Esophagus squamous epithelium (tissue), 5 donors: Measurements from ENCODE around the gene SEMA4B. TPM values are rescaled to one million over a fixed set of nuclear protein-coding genes. Genes with fewer than 3 reads are reported as not detected.

Source experiments
- DNase-seq: peaks from one replicate; lab custom pipeline; 2025; lab: John Stamatoyannopoulos, UW
- H3K27ac ChIP-seq, 4 donors: fragments of 200-600 bp; sonication (generic); one replicate each; pipeline ENCODE4 v1.5.1; 2016 to 2019; ENCODE audit warnings: mild to moderate bottlenecking in 1 of 4
- H3K27me3 ChIP-seq, 4 donors: fragments of 200-600 bp; sonication (generic); 1 replicate in 3 of 4; 2 replicates in 1 of 4; pipeline versions ENCODE4 v1.5.1 to v1.6.0; 2017 to 2021; ENCODE audit warnings: antibody characterized with exemption in 1 of 4
- H3K36me3 ChIP-seq, 3 donors: fragments of 200-600 bp; sonication (generic); one replicate each; pipeline ENCODE4 v1.5.1; 2016 to 2019
- H3K4me1 ChIP-seq, 3 donors: fragments of 200-600 bp; sonication (generic); one replicate each; pipeline ENCODE4 v1.5.1; 2017 to 2019
- H3K4me3 ChIP-seq, 4 donors: fragments of 200-600 bp; sonication (generic); 1 replicate in 3 of 4; 2 replicates in 1 of 4; pipeline ENCODE4 v1.5.1; 2016 to 2019; ENCODE audit warnings: mild to moderate bottlenecking in 2 of 4, moderate library complexity in 1 of 4
- H3K9me3 ChIP-seq, 3 donors: fragments of 200-600 bp; sonication (generic); one replicate each; pipeline ENCODE4 v1.5.1; 2016 to 2019
- POLR2A ChIP-seq, 4 donors: fragments of 450-650 bp; IDR thresholded peaks; one replicate each; pipeline ENCODE4 v1.6.1; 2017; ENCODE audit warnings: antibody characterized with exemption in 4 of 4, mild to moderate bottlenecking in 4 of 4, moderate library complexity in 3 of 4
- WGBS, 2 donors: methylation state at CpG; one replicate each; pipeline ENCODE4 v1.1.5; 2018; 5-methylcytosine and 5-hydroxymethylcytosine counted together
- intact Hi-C: fragments of 100-400 bp; cut with DNase I; formaldehyde crosslinking; loops from one replicate; pipeline ENCODE4 v1.15.0; 2022
- total RNA-seq, 4 donors: library from RNA; depleted of rRNA; stranded (reverse); fragments of >200 nt; gene quantifications; one replicate each; pipeline ENCODE4 v1.1.0, GENCODE V29; 2016
- TF ChIP-seq, protein P1 (sequence below), 6 experiments: fragments of 450-650 bp in 4 of 6; fragments of 200-600 bp in 2 of 6; sonication (generic) in 2 of 6; IDR thresholded peaks; one replicate each; pipeline ENCODE4 v1.5.1; 2016 to 2019; ENCODE audit warnings: antibody characterized with exemption in 6 of 6, mild to moderate bottlenecking in 4 of 6, moderate library complexity in 4 of 6
- donor health status: DM: yes; HTN: yes; CAD: no.

The SEMA4B gene
- total RNA-seq, 4 donors from 2014 or later: 87.9 to 209 (median 136) TPM

DNA sequence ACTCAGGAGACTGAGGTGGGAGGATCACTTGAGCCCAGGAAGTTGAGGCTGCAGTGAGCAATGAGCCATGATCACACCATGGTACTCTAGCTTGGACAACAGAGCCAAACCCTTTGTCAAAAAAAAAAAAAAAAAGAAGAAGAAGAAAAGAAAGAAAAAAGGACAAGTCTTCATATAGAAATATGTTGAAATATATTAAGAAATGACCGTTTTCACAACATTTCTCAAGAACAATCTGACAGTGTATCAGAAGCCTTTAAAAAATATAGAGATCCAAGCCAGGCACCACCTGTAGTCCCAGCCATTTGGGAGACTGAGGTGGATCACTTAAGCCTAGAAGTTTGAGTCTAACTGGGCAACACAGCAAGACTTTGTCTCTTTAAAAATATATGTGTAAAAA, 29.5 kb upstream of the SEMA4B start:
- DNase-seq: no peak
- H3K27me3 ChIP-seq: no peaks in the 10 kb centered on the region
- no peak for TF ChIP-seq POLR2A (IDR thresholded peaks at IDR 0.05)
- TF ChIP-seq, protein P1, sequence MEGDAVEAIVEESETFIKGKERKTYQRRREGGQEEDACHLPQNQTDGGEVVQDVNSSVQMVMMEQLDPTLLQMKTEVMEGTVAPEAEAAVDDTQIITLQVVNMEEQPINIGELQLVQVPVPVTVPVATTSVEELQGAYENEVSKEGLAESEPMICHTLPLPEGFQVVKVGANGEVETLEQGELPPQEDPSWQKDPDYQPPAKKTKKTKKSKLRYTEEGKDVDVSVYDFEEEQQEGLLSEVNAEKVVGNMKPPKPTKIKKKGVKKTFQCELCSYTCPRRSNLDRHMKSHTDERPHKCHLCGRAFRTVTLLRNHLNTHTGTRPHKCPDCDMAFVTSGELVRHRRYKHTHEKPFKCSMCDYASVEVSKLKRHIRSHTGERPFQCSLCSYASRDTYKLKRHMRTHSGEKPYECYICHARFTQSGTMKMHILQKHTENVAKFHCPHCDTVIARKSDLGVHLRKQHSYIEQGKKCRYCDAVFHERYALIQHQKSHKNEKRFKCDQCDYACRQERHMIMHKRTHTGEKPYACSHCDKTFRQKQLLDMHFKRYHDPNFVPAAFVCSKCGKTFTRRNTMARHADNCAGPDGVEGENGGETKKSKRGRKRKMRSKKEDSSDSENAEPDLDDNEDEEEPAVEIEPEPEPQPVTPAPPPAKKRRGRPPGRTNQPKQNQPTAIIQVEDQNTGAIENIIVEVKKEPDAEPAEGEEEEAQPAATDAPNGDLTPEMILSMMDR (IDR thresholded peaks at IDR 0.05): no peak
- no peak overlapping the region for H3K4me3 ChIP-seq
- no peak overlapping the region for H3K27ac ChIP-seq
- WGBS, 2 donors: 63 to 68% methylated on average over 1 of the region's 1 CpG
- H3K36me3 ChIP-seq: no peaks in the 10 kb centered on the region
- no peaks in the 10 kb centered on the region for H3K9me3 ChIP-seq
- H3K4me1 ChIP-seq: peaks cover 9 to 48% (median 15%) of the 10 kb centered on the region in 3 donors
- intact Hi-C loops: no loop called here

DNA sequence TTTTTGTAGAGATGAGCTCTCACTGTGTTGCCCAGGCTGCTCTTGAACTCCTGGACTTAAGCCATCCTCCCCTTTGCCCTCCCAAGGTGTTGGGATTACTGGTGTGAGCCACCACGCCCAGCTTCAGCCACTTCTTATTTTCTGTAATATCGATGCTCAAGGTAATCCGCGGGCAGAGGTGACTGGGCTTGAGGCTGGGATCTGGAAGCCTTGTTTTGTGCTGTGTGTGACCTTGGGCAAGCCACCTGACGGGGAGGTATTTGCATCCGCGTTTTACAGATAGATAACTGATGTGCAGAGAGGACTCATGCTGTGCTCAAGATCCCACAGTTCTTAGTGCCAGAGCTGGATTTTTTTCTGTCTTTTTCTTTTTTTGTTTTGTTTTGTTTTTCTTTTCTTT, 27.8 kb upstream of the SEMA4B start:
- 64 to 78% methylated on average over 3 to 7 of the region's 7 CpGs for WGBS, 2 donors
- TF ChIP-seq, protein P1 (IDR thresholded peaks at IDR 0.05): no peak
- Histone ChIP-seq H3K36me3 (no peaks in the 10 kb centered on the region), H3K4me3 (no peak overlapping the region), H3K27me3 (no peaks in the 10 kb centered on the region), H3K27ac (peak overlapping the region in 3 of 4 donors; percentile 5 to 39 (median 21)), H3K4me1 (peaks cover 9 to 31% (median 15%) of the 10 kb centered on the region in 3 donors), H3K9me3 (no peaks in the 10 kb centered on the region)
- intact Hi-C loops: no loop called here
- DNase-seq: no peak

DNA sequence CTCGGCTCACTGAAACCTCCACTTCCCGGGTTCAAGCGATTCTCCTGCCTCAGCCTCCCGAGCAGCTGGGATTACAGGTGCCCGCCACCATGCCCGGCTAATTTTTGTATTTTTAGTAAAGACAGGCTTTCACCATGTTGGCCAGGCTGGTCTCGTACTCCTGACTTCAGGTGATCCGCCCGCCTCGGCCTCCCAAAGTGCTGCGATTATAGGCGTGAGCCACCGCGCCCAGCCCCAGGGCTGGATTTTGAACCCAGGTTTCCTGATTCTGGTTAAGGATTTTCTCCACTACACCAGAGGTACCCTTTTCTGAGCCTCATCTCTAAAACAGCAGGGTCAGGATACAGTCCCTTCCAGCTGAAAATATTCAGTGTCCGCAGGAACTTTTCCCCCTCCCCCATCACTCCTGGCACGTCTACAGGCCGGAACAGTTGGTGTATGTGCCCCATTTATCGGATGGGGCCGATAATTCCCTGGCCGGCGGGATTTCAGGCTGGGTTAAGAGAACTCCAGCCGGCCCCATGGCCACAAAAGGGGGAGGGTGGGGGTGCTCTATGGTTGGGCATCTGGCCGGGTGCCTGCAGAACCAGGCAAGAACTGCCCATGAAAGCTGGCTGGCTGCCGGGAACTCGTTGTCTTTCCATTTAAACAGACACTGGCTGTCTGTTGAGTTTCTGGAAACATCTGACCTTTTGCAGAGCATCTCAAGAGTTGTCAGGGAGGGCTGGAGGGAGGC, 26.8 kb upstream of the SEMA4B start:
- peak overlapping the region in 1 of 4 donors; percentile 28 for H3K4me3 ChIP-seq
- 57 to 66% methylated on average over 19 to 22 of the region's 25 CpGs for WGBS, 2 donors
- no peak for TF ChIP-seq POLR2A (IDR thresholded peaks at IDR 0.05)
- TF ChIP-seq, protein P1 (IDR thresholded peaks at IDR 0.05): no peak
- H3K4me1 ChIP-seq: peaks cover 6 to 31% (median 15%) of the 10 kb centered on the region in 3 donors
- H3K27me3 ChIP-seq: no peaks in the 10 kb centered on the region
- H3K9me3 ChIP-seq: no peaks in the 10 kb centered on the region
- DNase-seq: no peak
- no peaks in the 10 kb centered on the region for H3K36me3 ChIP-seq
- intact Hi-C loops: no loop called here
- peak overlapping the region; percentile 67 to 88 (median 82) for H3K27ac ChIP-seq

DNA sequence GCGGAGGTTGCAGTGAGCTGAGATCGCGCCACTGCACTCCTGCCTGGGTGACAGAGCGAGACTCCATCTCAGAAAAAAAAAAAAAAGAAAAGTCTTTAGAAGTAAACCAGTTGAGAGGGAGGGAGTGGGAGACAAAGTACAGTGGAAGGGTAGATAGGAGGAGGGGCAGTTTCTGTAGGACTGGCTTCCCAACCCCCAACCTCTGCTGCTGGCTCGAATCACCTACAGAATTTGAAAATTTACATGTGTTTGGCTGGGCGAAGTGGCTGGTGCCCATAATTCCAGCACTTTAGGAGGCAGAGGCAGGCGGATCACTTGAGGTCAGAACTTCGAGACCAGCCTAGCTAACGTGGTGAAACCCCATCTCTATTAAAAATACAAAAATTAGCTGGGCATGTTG, 24.1 kb upstream of the SEMA4B start:
- DNase-seq: no peak
- WGBS, 2 donors: 89 to 90% methylated on average over 5 to 9 of the region's 9 CpGs
- H3K27ac ChIP-seq: no peak overlapping the region
- no peaks in the 10 kb centered on the region for H3K9me3 ChIP-seq
- TF ChIP-seq POLR2A (IDR thresholded peaks at IDR 0.05): no peak
- TF ChIP-seq, protein P1 (IDR thresholded peaks at IDR 0.05): no peak
- H3K4me3 ChIP-seq: no peak overlapping the region
- intact Hi-C loops: no loop called here
- no peaks in the 10 kb centered on the region for H3K36me3 ChIP-seq
- peaks cover 6 to 33% (median 15%) of the 10 kb centered on the region in 3 donors for H3K4me1 ChIP-seq
- H3K27me3 ChIP-seq: no peaks in the 10 kb centered on the region
